CD14-positive monocyte (primary cell): ENCODE measurements around the gene MAST2. TPM values are rescaled to one million over a fixed set of nuclear protein-coding genes. Genes with fewer than 3 reads are reported as not detected.
"Not testable (repeated sequence)": the region's sequence is repeated elsewhere in the genome, so short reads cannot be mapped to it uniquely, and the experiment has no call there.

Experiments
- DNase-seq, 3 donors: peaks; one replicate each; pipeline ENCODE4 v3.0.0-alpha.2; 2011 to 2022
- H2AFZ ChIP-seq: 2 replicates; pipeline ENCODE4 v1.6.0; 2012; ENCODE audit warnings: mild to moderate bottlenecking, low read depth, low read length, inconsistent platforms; ENCODE audit not compliant: insufficient read depth, poor library complexity, severe bottlenecking
- H3K27ac ChIP-seq, 2 donors: 1 replicate in 1 of 2; 2 replicates in 1 of 2; pipeline ENCODE4 v1.5.1; 2012 to 2013; ENCODE audit warnings: low read length in 2 of 2, control low read depth in 1 of 2, inconsistent platforms in 1 of 2, low read depth in 1 of 2, mild to moderate bottlenecking in 1 of 2
- H3K27me3 ChIP-seq, 2 donors: one replicate each; pipeline versions ENCODE4 v1.6.0 to v1.6.1; 2011 to 2013; ENCODE audit warnings: low read length in 2 of 2; ENCODE audit not compliant: control insufficient read depth in 2 of 2, insufficient read depth in 2 of 2
- H3K36me3 ChIP-seq, 2 donors: replicated peaks in 1 of 2; 1 replicate in 1 of 2; 2 replicates in 1 of 2; pipeline versions ENCODE4 v1.5.1 to v1.6.1; 2012 to 2013; ENCODE audit warnings: low read length in 2 of 2, control low read depth in 1 of 2, inconsistent platforms in 1 of 2, mild to moderate bottlenecking in 1 of 2; ENCODE audit not compliant: insufficient read depth in 2 of 2, control insufficient read depth in 1 of 2
- H3K4me1 ChIP-seq, 2 donors: 1 replicate in 1 of 2; 2 replicates in 1 of 2; pipeline versions ENCODE4 v1.5.1 to v1.6.1; 2012 to 2013; ENCODE audit warnings: low read length in 2 of 2, control low read depth in 1 of 2, inconsistent platforms in 1 of 2, mild to moderate bottlenecking in 1 of 2, moderate library complexity in 1 of 2; ENCODE audit not compliant: insufficient read depth in 2 of 2, control insufficient read depth in 1 of 2
- H3K4me2 ChIP-seq: replicated peaks from 2 replicates; pipeline ENCODE3; 2012; ENCODE audit warnings: low read length, moderate library complexity, mild to moderate bottlenecking; ENCODE audit not compliant: poor library complexity, severe bottlenecking; ENCODE audit errors: extremely low read depth
- H3K4me3 ChIP-seq, 3 experiments: fragments of 200-600 bp in 1 of 3; sonication (generic) in 1 of 3; replicated peaks in 1 of 3; 1 replicate in 2 of 3; 2 replicates in 1 of 3; pipeline ENCODE4 v1.5.1; 2011 to 2013; ENCODE audit warnings: low read length in 3 of 3, mild to moderate bottlenecking in 3 of 3, control low read depth in 2 of 3, low read depth in 2 of 3, inconsistent platforms in 1 of 3, moderate library complexity in 1 of 3
- H3K79me2 ChIP-seq: 2 replicates; pipeline ENCODE4 v1.6.0; 2012; ENCODE audit warnings: mild to moderate bottlenecking, control low read depth, inconsistent platforms, low read length, moderate library complexity; ENCODE audit not compliant: insufficient read depth
- H3K9ac ChIP-seq: 2 replicates; pipeline ENCODE4 v1.6.0; 2017; ENCODE audit warnings: low read length, mild to moderate bottlenecking; ENCODE audit not compliant: insufficient read depth, poor library complexity, severe bottlenecking
- H3K9me3 ChIP-seq, 2 donors: replicated peaks in 1 of 2; 1 replicate in 1 of 2; 2 replicates in 1 of 2; pipeline versions ENCODE4 v1.5.1 to v1.6.1; 2012 to 2013; ENCODE audit warnings: low read length in 2 of 2, control low read depth in 1 of 2; ENCODE audit not compliant: control insufficient read depth in 1 of 2, insufficient read depth in 1 of 2
- H4K20me1 ChIP-seq: 2 replicates; pipeline ENCODE4 v1.6.0; 2012; ENCODE audit warnings: mild to moderate bottlenecking, low read length, control low read depth, moderate library complexity; ENCODE audit not compliant: insufficient read depth
- H3K27ac Mint-ChIP-seq, 7 donors: one replicate each; pipeline ENCODE4 v1.8.0; 2020; ENCODE audit warnings: mild to moderate bottlenecking in 7 of 7, mixed read lengths in 7 of 7, moderate library complexity in 6 of 7, inconsistent platforms in 2 of 7
- H3K27me3 Mint-ChIP-seq, 3 donors: one replicate each; pipeline ENCODE4 v1.8.0; 2021 to 2022; ENCODE audit warnings: low read depth in 3 of 3, mild to moderate bottlenecking in 3 of 3, mixed read lengths in 3 of 3, moderate library complexity in 3 of 3, inconsistent platforms in 1 of 3
- H3K36me3 Mint-ChIP-seq, 2 donors: one replicate each; pipeline ENCODE4 v1.8.0; 2020; ENCODE audit warnings: mixed read lengths in 2 of 2, inconsistent platforms in 1 of 2, mild to moderate bottlenecking in 1 of 2
- H3K4me1 Mint-ChIP-seq: one replicate; pipeline ENCODE4 v1.8.0; 2020; ENCODE audit warnings: mild to moderate bottlenecking, mixed read lengths
- H3K4me3 Mint-ChIP-seq, 2 donors: one replicate each; pipeline ENCODE4 v1.8.0; 2020; ENCODE audit warnings: mild to moderate bottlenecking in 2 of 2, mixed read lengths in 2 of 2, moderate library complexity in 1 of 2
- H3K9me3 Mint-ChIP-seq, 7 donors: one replicate each; pipeline ENCODE4 v1.8.0; 2020 to 2022; ENCODE audit warnings: mixed read lengths in 7 of 7, mild to moderate bottlenecking in 6 of 7, moderate library complexity in 6 of 7, inconsistent platforms in 2 of 7
- CTCF ChIP-seq: fragments of 200-600 bp; IDR thresholded peaks from one replicate; pipeline ENCODE4 v1.8.0; 2022; ENCODE audit warnings: antibody characterized with exemption, mild to moderate bottlenecking
- WGBS: methylation state at CpG from one replicate; pipeline ENCODE4 v1.1.5; 2013; ENCODE audit warnings: missing lambda C conversion rate; ENCODE audit not compliant: insufficient coverage; 5-methylcytosine and 5-hydroxymethylcytosine counted together
- intact Hi-C, 2 donors: fragments of 100-400 bp; cut with micrococcal nuclease; formaldehyde crosslinking; loops; one replicate each; pipeline versions ENCODE4 v1.15.0 to v1.15.1; 2023
- polyA plus RNA-seq, 3 donors: library from polyadenylated mRNA; depleted of rRNA in 1 of 3; unstranded in 2 of 3; stranded (reverse) in 1 of 3; fragments of 300-500 nt in 2 of 3; fragments of >200 nt in 1 of 3; fragmentation: Illumina TruSeq in 2 of 3; gene quantifications; 1 replicate in 2 of 3; 2 replicates in 1 of 3; pipeline ENCODE4 v1.2.3, GENCODE V29; 2012 to 2021

The MAST2 gene
- polyA plus RNA-seq, 3 donors = 1.0 to 7.2 (median 2.5) TPM

GRCh38 chr1:45870500-45870899, 67.1 kb downstream of the MAST2 start:
- Mint-ChIP-seq H3K4me1 (no peaks in the 10 kb centered on the region), H3K9me3 (peaks cover 0 to 2% (median 0%) of the 10 kb centered on the region in 7 donors), H3K36me3 (peaks cover 3 to 5% of the 10 kb centered on the region in 2 donors), H3K27me3 (peaks cover 2 to 13% (median 6%) of the 10 kb centered on the region in 3 donors), H3K27ac (no peak overlapping the region), H3K4me3 (no peak overlapping the region)
- Histone ChIP-seq H3K4me2 (no peak overlapping the region), H3K9me3 (no peaks in the 10 kb centered on the region), H3K27ac (no peak overlapping the region), H4K20me1 (no peaks in the 10 kb centered on the region), H3K36me3 (no peaks in the 10 kb centered on the region), H3K9ac (no peak overlapping the region), H3K27me3 (peaks cover 1 to 9% of the 10 kb centered on the region in 2 donors), H3K79me2 (no peaks in the 10 kb centered on the region), H2AFZ (no peak overlapping the region), H3K4me3 (no peak overlapping the region), H3K4me1 (no peaks in the 10 kb centered on the region)
- no peak for TF ChIP-seq CTCF
- no peak for DNase-seq
- WGBS = no CpG with 5 or more reads among the region's 6 CpGs
- intact Hi-C loops = no loop called here

GRCh38 chr1:45872173-45872801, 68.9 kb downstream of the MAST2 start:
- WGBS = 98% methylated on average over 8 of the region's 14 CpGs
- H4K20me1 ChIP-seq, H3K4me3 Mint-ChIP-seq, H3K36me3 ChIP-seq, intact Hi-C loops, H3K27ac ChIP-seq, H3K9me3 Mint-ChIP-seq, H3K4me1 Mint-ChIP-seq, H3K36me3 Mint-ChIP-seq, H3K4me3 ChIP-seq, H3K9ac ChIP-seq, H3K4me2 ChIP-seq, H3K4me1 ChIP-seq, DNase-seq, H2AFZ ChIP-seq, H3K79me2 ChIP-seq, H3K9me3 ChIP-seq, H3K27ac Mint-ChIP-seq: not testable (repeated sequence)
- peaks cover 8 to 26% of the 10 kb centered on the region in 2 donors for H3K27me3 ChIP-seq
- H3K27me3 Mint-ChIP-seq = peaks cover 2 to 21% (median 7%) of the 10 kb centered on the region in 3 donors
